ENCODE measurements around the gene GUCY1A2. TPM values are rescaled to one million over a fixed set of nuclear protein-coding genes. Genes with fewer than 3 reads are reported as not detected.

The GUCY1A2 gene
- total RNA-seq, 4 donors from 2014 or later, result 2.5 to 7.7 (median 4.4) TPM

- DNase-seq (ENCODE audit: extremely low spot score), result no peak
- intact Hi-C loops (cut with DNase I), result no loop called here
- H3K4me1 ChIP-seq, result no peaks in the 10 kb centered on the region
These were observed 97.3 kb downstream of the GUCY1A2 start for GRCh38 chr11:106920899-106921509.

GRCh38 chr11:106917973-106918372, 100.3 kb downstream of the GUCY1A2 start:
- WGBS, result 86% methylated on average over 2 of the region's 2 CpGs
- no peaks in the 10 kb centered on the region for H3K9me3 ChIP-seq
- intact Hi-C loops (cut with DNase I), result no loop called here
- no peak for TF ChIP-seq EP300 (IDR thresholded peaks at IDR 0.05)
- no peak for TF ChIP-seq POLR2A (IDR thresholded peaks at IDR 0.05; ENCODE audit: low read depth)
- TF ChIP-seq, protein P1, sequence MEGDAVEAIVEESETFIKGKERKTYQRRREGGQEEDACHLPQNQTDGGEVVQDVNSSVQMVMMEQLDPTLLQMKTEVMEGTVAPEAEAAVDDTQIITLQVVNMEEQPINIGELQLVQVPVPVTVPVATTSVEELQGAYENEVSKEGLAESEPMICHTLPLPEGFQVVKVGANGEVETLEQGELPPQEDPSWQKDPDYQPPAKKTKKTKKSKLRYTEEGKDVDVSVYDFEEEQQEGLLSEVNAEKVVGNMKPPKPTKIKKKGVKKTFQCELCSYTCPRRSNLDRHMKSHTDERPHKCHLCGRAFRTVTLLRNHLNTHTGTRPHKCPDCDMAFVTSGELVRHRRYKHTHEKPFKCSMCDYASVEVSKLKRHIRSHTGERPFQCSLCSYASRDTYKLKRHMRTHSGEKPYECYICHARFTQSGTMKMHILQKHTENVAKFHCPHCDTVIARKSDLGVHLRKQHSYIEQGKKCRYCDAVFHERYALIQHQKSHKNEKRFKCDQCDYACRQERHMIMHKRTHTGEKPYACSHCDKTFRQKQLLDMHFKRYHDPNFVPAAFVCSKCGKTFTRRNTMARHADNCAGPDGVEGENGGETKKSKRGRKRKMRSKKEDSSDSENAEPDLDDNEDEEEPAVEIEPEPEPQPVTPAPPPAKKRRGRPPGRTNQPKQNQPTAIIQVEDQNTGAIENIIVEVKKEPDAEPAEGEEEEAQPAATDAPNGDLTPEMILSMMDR (IDR thresholded peaks at IDR 0.05), result no peak
- no peak for TF ChIP-seq POLR2AphosphoS5 (IDR thresholded peaks at IDR 0.05)
- DNase-seq (ENCODE audit: extremely low spot score), result no peak
- H3K4me1 ChIP-seq, result no peaks in the 10 kb centered on the region
- H3K27me3 ChIP-seq, result no peaks in the 10 kb centered on the region
- no peaks in the 10 kb centered on the region for H3K36me3 ChIP-seq
- no peak overlapping the region for H3K4me3 ChIP-seq
- no peak overlapping the region for H3K27ac ChIP-seq (replicated peaks in 1 of 4)

More at GRCh38 chr11:106920899-106921509, 97.3 kb downstream of the GUCY1A2 start:
- H3K9me3 ChIP-seq, result no peaks in the 10 kb centered on the region
- no peak overlapping the region for H3K4me3 ChIP-seq
- H3K27ac ChIP-seq (replicated peaks in 1 of 4), result no peak overlapping the region
- no peaks in the 10 kb centered on the region for H3K27me3 ChIP-seq
- TF ChIP-seq EP300 (IDR thresholded peaks at IDR 0.05) (no peak), POLR2AphosphoS5 (IDR thresholded peaks at IDR 0.05) (no peak), POLR2A (IDR thresholded peaks at IDR 0.05; ENCODE audit: low read depth) (no peak)
- TF ChIP-seq, protein P1 (IDR thresholded peaks at IDR 0.05), result no peak
- no peaks in the 10 kb centered on the region for H3K36me3 ChIP-seq

DNA sequence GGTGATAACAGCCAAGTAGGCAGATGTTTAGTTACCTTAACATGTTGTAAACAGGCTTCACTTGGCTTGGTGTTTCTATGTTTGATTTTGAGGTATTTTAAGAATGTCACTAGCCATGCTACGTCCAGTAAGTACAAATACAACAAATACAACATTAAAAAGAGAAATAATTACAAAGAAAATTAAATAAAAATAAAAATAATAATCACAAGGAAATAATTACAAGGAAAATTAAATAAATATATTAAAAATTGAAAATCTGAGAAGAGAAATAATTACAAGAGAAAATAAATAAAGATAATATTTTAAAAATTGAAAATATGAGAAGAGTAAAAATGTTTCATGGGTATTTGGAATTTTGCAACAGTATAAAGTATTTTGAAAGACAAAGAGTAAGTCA, 103.9 kb downstream of the GUCY1A2 start:
- H3K4me1 ChIP-seq, result no peaks in the 10 kb centered on the region
- no peak overlapping the region for H3K4me3 ChIP-seq
- H3K36me3 ChIP-seq, result no peaks in the 10 kb centered on the region
- no peaks in the 10 kb centered on the region for H3K27me3 ChIP-seq
- no peak overlapping the region for H3K27ac ChIP-seq (replicated peaks in 1 of 4)
- intact Hi-C loops (cut with DNase I), result no loop called here
- no peak for DNase-seq (ENCODE audit: extremely low spot score)
- H3K9me3 ChIP-seq, result no peaks in the 10 kb centered on the region
- no peak for TF ChIP-seq POLR2A (IDR thresholded peaks at IDR 0.05; ENCODE audit: low read depth)
- no peak for TF ChIP-seq POLR2AphosphoS5 (IDR thresholded peaks at IDR 0.05)
- TF ChIP-seq, protein P1 (IDR thresholded peaks at IDR 0.05), result no peak
- TF ChIP-seq EP300 (IDR thresholded peaks at IDR 0.05), result no peak
- 86% methylated on average over 1 of the region's 1 CpG for WGBS

- Histone ChIP-seq H3K36me3 (no peaks in the 10 kb centered on the region), H3K4me3 (no peak overlapping the region), H3K27me3 (no peaks in the 10 kb centered on the region), H3K27ac (replicated peaks in 1 of 4) (no peak overlapping the region), H3K9me3 (no peaks in the 10 kb centered on the region), H3K4me1 (no peaks in the 10 kb centered on the region)
- no peak for DNase-seq (ENCODE audit: extremely low spot score)
- intact Hi-C loops (cut with DNase I), result no loop called here
- TF ChIP-seq EP300 (IDR thresholded peaks at IDR 0.05) (no peak), POLR2AphosphoS5 (IDR thresholded peaks at IDR 0.05) (no peak)
- TF ChIP-seq, protein P1 (IDR thresholded peaks at IDR 0.05), result no peak
- 73% methylated on average over 2 of the region's 2 CpGs for WGBS
These were observed 105.1 kb downstream of the GUCY1A2 start for GRCh38 chr11:106913141-106913540.

DNA sequence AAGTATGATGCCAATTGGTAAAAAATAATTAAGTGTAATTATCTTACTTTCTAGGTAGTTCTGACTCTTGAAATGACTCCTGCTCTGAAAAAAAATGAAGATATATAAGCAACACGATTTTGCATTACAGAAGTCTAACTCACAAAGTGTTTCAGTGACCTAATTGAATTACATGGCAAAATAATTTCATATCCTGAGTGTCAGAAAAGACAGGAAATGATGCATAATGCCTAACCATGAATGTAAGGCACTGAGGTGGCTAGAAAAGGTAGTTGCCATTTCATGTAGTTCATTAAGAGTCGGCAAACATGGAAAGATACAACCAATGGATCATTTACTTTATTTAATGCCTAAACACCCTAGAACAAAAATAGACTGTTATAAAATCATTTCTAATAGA, 113.5 kb downstream of the GUCY1A2 start:
- no peak overlapping the region for H3K27ac ChIP-seq (replicated peaks in 1 of 4)
- 76% methylated on average over 2 of the region's 2 CpGs for WGBS
- intact Hi-C loops (cut with DNase I), result no loop called here
- DNase-seq (ENCODE audit: extremely low spot score), result no peak
- peaks cover 0 to 6% (median 4%) of the 10 kb centered on the region in 4 donors for H3K9me3 ChIP-seq
- H3K27me3 ChIP-seq, result no peaks in the 10 kb centered on the region
- TF ChIP-seq EP300 (IDR thresholded peaks at IDR 0.05) (no peak), POLR2AphosphoS5 (IDR thresholded peaks at IDR 0.05) (no peak), POLR2A (IDR thresholded peaks at IDR 0.05; ENCODE audit: low read depth) (no peak)
- TF ChIP-seq, protein P1 (IDR thresholded peaks at IDR 0.05), result no peak
- H3K36me3 ChIP-seq, result no peaks in the 10 kb centered on the region
- H3K4me3 ChIP-seq, result no peak overlapping the region
- H3K4me1 ChIP-seq, result no peaks in the 10 kb centered on the region
